Calu3 (cell line): Measurements from ENCODE around the gene PRR29. TPM values are rescaled to one million over a fixed set of nuclear protein-coding genes. Genes with fewer than 3 reads are reported as not detected.

Source experiments
- BruUV-seq: library from RNA; stranded (reverse); fragments of 400-500 nt; replicated peaks from 2 replicates; lab custom pipeline; 2021; lab: Mats Ljungman, UMichigan
- CTCF ChIA-PET: fragments of 300-600 bp; sonication (Branson Sonifier 250); formaldehyde crosslinking; loops from one replicate; lab custom pipeline; 2022; ENCODE audit warnings: antibody characterized with exemption; lab: Charles Lee
- DNase-seq: peaks from one replicate; pipeline ENCODE4 v3.0.0; 2022
- H3K27ac Mint-ChIP-seq: one replicate; pipeline ENCODE4 v1.8.0; 2022; ENCODE audit warnings: mixed read lengths; ENCODE audit not compliant: unreplicated experiment
- H3K27me3 Mint-ChIP-seq: one replicate; pipeline ENCODE4 v1.8.0; 2022; ENCODE audit warnings: mixed read lengths; ENCODE audit not compliant: unreplicated experiment
- H3K36me3 Mint-ChIP-seq: one replicate; pipeline ENCODE4 v1.8.0; 2022; ENCODE audit warnings: mild to moderate bottlenecking, moderate library complexity, mixed read lengths; ENCODE audit not compliant: insufficient read depth, unreplicated experiment
- H3K4me1 Mint-ChIP-seq: one replicate; pipeline ENCODE4 v1.8.0; 2022; ENCODE audit warnings: mild to moderate bottlenecking, low read depth, mixed read lengths; ENCODE audit not compliant: unreplicated experiment
- H3K4me3 Mint-ChIP-seq: one replicate; pipeline ENCODE4 v1.8.0; 2022; ENCODE audit warnings: mild to moderate bottlenecking, low read depth, moderate library complexity, mixed read lengths; ENCODE audit not compliant: unreplicated experiment
- H3K9me3 Mint-ChIP-seq: one replicate; pipeline ENCODE4 v1.8.0; 2022; ENCODE audit warnings: low read depth, mixed read lengths; ENCODE audit not compliant: unreplicated experiment
- CTCF ChIP-seq: fragments of 200-600 bp; IDR thresholded peaks from one replicate; pipeline ENCODE4 v1.8.0; 2022; ENCODE audit warnings: antibody characterized with exemption; ENCODE audit not compliant: unreplicated experiment
- intact Hi-C: fragments of 100-400 bp; cut with micrococcal nuclease; formaldehyde crosslinking; loops from one replicate; pipeline ENCODE4 v1.10.0; 2022; ENCODE audit not compliant: unreplicated experiment
- total RNA-seq: library from RNA; stranded (reverse); gene quantifications from 2 replicates; pipeline ENCODE4 v1.2.3, GENCODE V29; 2022

PRR29 gene
- total RNA-seq, 1 experiment from 2014 or later = 0.61 TPM

GRCh38 chr17:63983320-63983719, 14.8 kb upstream of the PRR29 start:
- BruUV-seq = no TSS peak
- H3K4me1 Mint-ChIP-seq = no peaks in the 10 kb centered on the region
- no peak overlapping the region for H3K4me3 Mint-ChIP-seq
- peaks cover 4% of the 10 kb centered on the region for H3K9me3 Mint-ChIP-seq
- intact Hi-C loops = no loop called here
- H3K36me3 Mint-ChIP-seq = peaks cover 5% of the 10 kb centered on the region
- H3K27me3 Mint-ChIP-seq = peaks cover under 1% of the 10 kb centered on the region
- H3K27ac Mint-ChIP-seq = no peak overlapping the region
- DNase-seq = no peak
- CTCF ChIA-PET = no interaction called here
- no peak for TF ChIP-seq CTCF

GRCh38 chr17:63984236-63984635, 13.9 kb upstream of the PRR29 start:
- no TSS peak for BruUV-seq
- peaks cover 10% of the 10 kb centered on the region for H3K27me3 Mint-ChIP-seq
- no peaks in the 10 kb centered on the region for H3K4me1 Mint-ChIP-seq
- TF ChIP-seq CTCF = no peak
- H3K36me3 Mint-ChIP-seq = peaks cover 5% of the 10 kb centered on the region
- no peak overlapping the region for H3K27ac Mint-ChIP-seq
- no peak overlapping the region for H3K4me3 Mint-ChIP-seq
- H3K9me3 Mint-ChIP-seq = peaks cover 4% of the 10 kb centered on the region
- intact Hi-C loops = no loop called here
- no peak for DNase-seq
- CTCF ChIA-PET = no interaction called here

DNA sequence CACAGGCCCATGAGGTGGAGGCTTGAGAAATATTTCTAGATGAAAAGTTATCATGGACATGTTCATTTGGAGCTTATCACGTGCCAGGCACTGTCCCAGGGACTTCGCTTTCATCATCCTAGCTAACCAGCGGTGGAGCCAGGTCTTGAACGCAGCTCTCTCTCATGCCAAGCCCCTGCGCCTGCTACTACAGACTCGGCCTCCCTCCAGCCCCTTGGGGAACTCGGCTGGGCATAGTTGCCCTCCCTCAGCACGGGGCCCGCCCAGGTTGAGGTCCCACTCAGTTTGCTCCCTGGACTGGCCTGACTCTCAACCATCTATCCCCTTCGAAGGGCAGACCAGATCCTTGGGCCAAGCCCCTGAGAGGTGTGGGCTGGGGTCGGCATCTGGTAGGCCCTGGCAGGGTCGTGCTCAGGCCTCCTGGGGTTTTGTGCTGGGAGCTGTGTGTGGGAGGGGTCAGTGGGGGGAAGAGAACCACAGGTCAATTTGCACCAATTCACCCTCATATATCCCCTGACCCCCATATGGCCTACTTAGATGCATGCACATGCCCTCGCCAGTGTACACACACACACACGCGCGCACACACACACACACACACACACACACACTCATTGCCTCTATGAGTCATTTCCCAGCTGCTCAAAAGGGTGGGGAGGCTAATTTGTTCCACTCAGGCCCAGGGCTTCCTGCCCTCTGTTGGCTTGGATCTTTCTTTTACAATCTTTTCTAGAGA, 13.3 kb upstream of the PRR29 start:
- intact Hi-C loops = no loop called here
- Mint-ChIP-seq H3K27me3 (peaks cover 16% of the 10 kb centered on the region), H3K4me1 (no peaks in the 10 kb centered on the region), H3K9me3 (peaks cover 4% of the 10 kb centered on the region), H3K4me3 (no peak overlapping the region), H3K27ac (no peak overlapping the region), H3K36me3 (peaks cover 5% of the 10 kb centered on the region)
- no peak for TF ChIP-seq CTCF
- CTCF ChIA-PET = interaction anchor here (0.7 kb wide), 1 partner anchor 119 kb away, joined by 3 read pairs; no protein-coding TSS in a partner anchor
- DNase-seq = peak; percentile 38
- BruUV-seq = no TSS peak

DNA sequence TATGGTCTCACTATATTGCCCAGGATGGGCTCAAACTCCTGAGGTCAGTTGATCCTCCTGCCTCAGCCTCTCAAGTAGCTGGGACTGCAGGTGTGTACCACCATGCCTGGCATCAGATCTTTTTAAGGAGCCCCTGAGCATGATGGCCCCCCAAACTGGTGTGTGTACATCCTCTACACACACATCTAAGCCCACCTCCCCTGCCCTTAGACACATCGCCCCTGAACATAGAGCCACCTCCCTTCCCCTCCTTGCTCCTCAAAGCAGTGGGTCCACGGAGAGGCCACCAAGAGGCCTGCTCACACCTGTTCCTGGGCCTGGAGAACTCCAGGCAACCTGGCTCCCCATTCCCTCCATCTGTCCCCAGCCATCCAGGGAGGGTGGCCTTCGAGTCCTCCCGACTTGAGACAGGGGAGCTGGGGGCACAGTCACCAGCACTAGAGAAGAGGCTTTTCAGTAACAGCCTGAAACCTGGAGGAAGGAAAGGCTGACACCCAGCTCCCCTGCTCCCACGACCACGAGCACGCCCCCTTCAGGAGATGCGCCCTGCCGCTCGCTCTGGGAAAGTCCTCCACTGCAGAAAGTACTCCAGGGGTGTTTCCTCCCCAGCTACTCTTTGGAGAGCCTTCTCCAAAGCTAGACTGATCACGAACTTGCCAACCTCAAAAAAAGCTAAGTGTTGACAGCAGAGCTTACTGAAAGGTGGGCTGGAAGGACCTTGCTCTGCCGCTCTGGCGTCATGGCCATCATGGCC, 12.6 kb upstream of the PRR29 start:
- Mint-ChIP-seq H3K4me3 (no peak overlapping the region), H3K27me3 (peaks cover 23% of the 10 kb centered on the region), H3K36me3 (peaks cover 5% of the 10 kb centered on the region), H3K27ac (no peak overlapping the region), H3K9me3 (peaks cover 4% of the 10 kb centered on the region), H3K4me1 (no peaks in the 10 kb centered on the region)
- no peak for DNase-seq
- BruUV-seq = no TSS peak
- CTCF ChIA-PET = interaction anchor here (0.7 kb wide), 1 partner anchor 118 kb away, joined by 3 read pairs; no protein-coding TSS in a partner anchor
- no peak for TF ChIP-seq CTCF
- intact Hi-C loops = no loop called here
